K562 treated with DMSO at 1 percent for 12 hours (cell line): ENCODE results near the gene SERP2. TPM values are rescaled to one million over a fixed set of nuclear protein-coding genes. Genes with fewer than 3 reads are reported as not detected.

Source experiments
- total RNA-seq: library from RNA; unstranded; fragments of 300-600 nt; gene quantifications from 2 replicates; pipeline ENCODE4 v1.2.3, GENCODE V29; 2022; ENCODE audit not compliant: insufficient read depth

The SERP2 gene
- total RNA-seq = not detected in 2 replicates

GRCh38 chr13:44373601-44374347 lies at the start of gene SERP2:
Gene SERP2, plus strand, starts transcription at chr13:44373824. Its CDS starts 202 bp downstream, at chr13:44374026.

Other genes with a start within 250 kb of the SERP2 start
- 5.8 and 15.1 TPM in 2 replicates for gene TSC22D1, start 202.5 kb downstream of the SERP2 start, total RNA-seq